Measurements from ENCODE around the gene TNPO3.

Gene TNPO3

GRCh38 chr7:128928882-128929788 is 125.8 kb downstream of the TNPO3 start:
- no peak for FAIRE-seq

GRCh38 chr7:128928159-128928813 is 126.6 kb downstream of the TNPO3 start:
- no peak for TF ChIP-seq POLR2A (IDR thresholded peaks at IDR 0.05; ENCODE audit: low read depth, low read length)
- DNase-seq (ENCODE audit: insufficient read length, low spot score) (no peak), FAIRE-seq (no peak)

More at GRCh38 chr7:128928882-128929788, 125.8 kb downstream of the TNPO3 start:
- no peak for TF ChIP-seq POLR2A (IDR thresholded peaks at IDR 0.05; ENCODE audit: low read depth, low read length)
- no peak for DNase-seq (ENCODE audit: insufficient read length, low spot score)

- no peak for DNase-seq (ENCODE audit: insufficient read length, low spot score)
Measured at GRCh38 chr7:128924707-128925588, 130.0 kb downstream of the TNPO3 start.

GRCh38 chr7:128923411-128923800 is 131.5 kb downstream of the TNPO3 start:
- no peak for DNase-seq (ENCODE audit: insufficient read length, low spot score)
- FAIRE-seq: no peak
- TF ChIP-seq POLR2A (IDR thresholded peaks at IDR 0.05; ENCODE audit: low read depth, low read length): no peak

More at GRCh38 chr7:128924707-128925588, 130.0 kb downstream of the TNPO3 start:
- TF ChIP-seq POLR2A (IDR thresholded peaks at IDR 0.05; ENCODE audit: low read depth, low read length): no peak
- FAIRE-seq: no peak

- FAIRE-seq (no peak), DNase-seq (ENCODE audit: insufficient read length, low spot score) (no peak)
- no peak for TF ChIP-seq POLR2A (IDR thresholded peaks at IDR 0.05; ENCODE audit: low read depth, low read length)
Measured at GRCh38 chr7:128922496-128923410, 132.2 kb downstream of the TNPO3 start.

- no peak for FAIRE-seq
- no peak for TF ChIP-seq POLR2A (IDR thresholded peaks at IDR 0.05; ENCODE audit: low read depth, low read length)
- no peak for DNase-seq (ENCODE audit: insufficient read length, low spot score)
Measured at GRCh38 chr7:128921866-128922440, 133.0 kb downstream of the TNPO3 start.

GRCh38 chr7:128920913-128921582 is 133.9 kb downstream of the TNPO3 start:
- no peak for FAIRE-seq
- TF ChIP-seq POLR2A (IDR thresholded peaks at IDR 0.05; ENCODE audit: low read depth, low read length): no peak
- no peak for DNase-seq (ENCODE audit: insufficient read length, low spot score)

- no peak for TF ChIP-seq POLR2A (IDR thresholded peaks at IDR 0.05; ENCODE audit: low read depth, low read length)
- FAIRE-seq (no peak), DNase-seq (ENCODE audit: insufficient read length, low spot score) (no peak)
Measured at GRCh38 chr7:128919881-128920799, 134.8 kb downstream of the TNPO3 start.

GRCh38 chr7:128919241-128919640 is 135.7 kb downstream of the TNPO3 start:
- FAIRE-seq: no peak
- DNase-seq (ENCODE audit: insufficient read length, low spot score): no peak
- no peak for TF ChIP-seq POLR2A (IDR thresholded peaks at IDR 0.05; ENCODE audit: low read depth, low read length)

GRCh38 chr7:128918016-128918665 is 136.8 kb downstream of the TNPO3 start:
- no peak for TF ChIP-seq POLR2A (IDR thresholded peaks at IDR 0.05; ENCODE audit: low read depth, low read length)
- FAIRE-seq (no peak), DNase-seq (ENCODE audit: insufficient read length, low spot score) (no peak)

GRCh38 chr7:128917122-128917521 is 137.8 kb downstream of the TNPO3 start:
- FAIRE-seq: no peak
- TF ChIP-seq POLR2A (IDR thresholded peaks at IDR 0.05; ENCODE audit: low read depth, low read length): no peak
- no peak for DNase-seq (ENCODE audit: insufficient read length, low spot score)
